Measurements from ENCODE around the gene PLAGL1. TPM values are rescaled to one million over a fixed set of nuclear protein-coding genes. Genes with fewer than 3 reads are reported as not detected.

Gene PLAGL1
- total RNA-seq, 1 experiment from 2014 or later: 24.3 TPM

GRCh38 chr6:143986463-143987065, 21.5 kb downstream of the PLAGL1 start:
- TF ChIP-seq REST (IDR thresholded peaks at IDR 0.05; ENCODE audit: insufficient read depth in 1 of 2, low read depth in 2 of 2, low read length in 1 of 2) (no peak), TCF7L2 (IDR thresholded peaks at IDR 0.05; ENCODE audit: low read depth, low read length) (no peak), CTCF (IDR thresholded peaks at IDR 0.05) (no peak), POLR2AphosphoS5 (IDR thresholded peaks at IDR 0.05; ENCODE audit: low read depth, low read length) (no peak), SIN3A (IDR thresholded peaks at IDR 0.05; ENCODE audit: borderline replicate concordance, insufficient read depth, low read depth, low read length) (no peak)
- Histone ChIP-seq H3K9me3 (ENCODE audit: control insufficient read depth, insufficient read depth, low read depth, low read length) (no peaks in the 10 kb centered on the region), H3K4me3 (ENCODE audit: low read depth in 2 of 2, low read length in 2 of 2) (no peak overlapping the region), H3K36me3 (ENCODE audit: control insufficient read depth, insufficient read depth, low read length) (no peaks in the 10 kb centered on the region), H3K4me1 (ENCODE audit: control insufficient read depth, insufficient read depth, low read length) (no peaks in the 10 kb centered on the region), H3K27ac (ENCODE audit: low read length) (no peak overlapping the region), H3K27me3 (ENCODE audit: control insufficient read depth, insufficient read depth, low read length) (no peaks in the 10 kb centered on the region)
- ChIA-PET POLR2A (no interaction called here), CTCF (no interaction called here)
- BruUV-seq (replicated peaks): no TSS peak
- DNase-seq (ENCODE audit: low read depth, low spot score): no peak
- in situ Hi-C loops (cut with HindIII; ENCODE audit: low pct_unique_long_range_greater_than_20kb, low sequenced_read_pairs) (no loop called here), intact Hi-C loops (cut with micrococcal nuclease; ENCODE audit: unreplicated experiment) (no loop called here)
- no peak for ATAC-seq

- no peaks in the 10 kb centered on the region; the same call in 1 of the 2 replicates for H3K27me3 ChIP-seq (ENCODE audit: control insufficient read depth, insufficient read depth, low read length)
- H3K9me3 ChIP-seq (ENCODE audit: control insufficient read depth, insufficient read depth, low read depth, low read length): no peaks in the 10 kb centered on the region; the same call in 1 of the 2 replicates
- no peak overlapping the region for H3K27ac ChIP-seq (ENCODE audit: low read length)
- in situ Hi-C loops (cut with HindIII; ENCODE audit: low pct_unique_long_range_greater_than_20kb, low sequenced_read_pairs): no loop called here
- no peak for TF ChIP-seq SIN3A (IDR thresholded peaks at IDR 0.05; ENCODE audit: borderline replicate concordance, insufficient read depth, low read depth, low read length)
- no peak for TF ChIP-seq REST (IDR thresholded peaks at IDR 0.05; ENCODE audit: insufficient read depth in 1 of 2, low read depth in 2 of 2, low read length in 1 of 2)
- TF ChIP-seq POLR2AphosphoS5 (IDR thresholded peaks at IDR 0.05; ENCODE audit: low read depth, low read length): no peak
- TF ChIP-seq TCF7L2 (IDR thresholded peaks at IDR 0.05; ENCODE audit: low read depth, low read length): no peak
- no peak for TF ChIP-seq CTCF (IDR thresholded peaks at IDR 0.05)
- ChIA-PET CTCF (no interaction called here), POLR2A (no interaction called here)
- DNase-seq (ENCODE audit: low read depth, low spot score) (no peak), ATAC-seq (no peak)
- intact Hi-C loops (cut with micrococcal nuclease; ENCODE audit: unreplicated experiment): no loop called here
- H3K4me1 ChIP-seq (ENCODE audit: control insufficient read depth, insufficient read depth, low read length): no peaks in the 10 kb centered on the region
- no peaks in the 10 kb centered on the region for H3K36me3 ChIP-seq (ENCODE audit: control insufficient read depth, insufficient read depth, low read length)
- no TSS peak for BruUV-seq (replicated peaks)
- no peak overlapping the region for H3K4me3 ChIP-seq (ENCODE audit: low read depth in 2 of 2, low read length in 2 of 2)
These were observed 23.4 kb downstream of the PLAGL1 start for GRCh38 chr6:143984666-143985065.
